ENCODE data around the gene NOS1AP.
"Not testable (repeated sequence)": the region's sequence is repeated elsewhere in the genome, so short reads cannot be mapped to it uniquely, and the experiment has no call there.

The NOS1AP gene

GRCh38 chr1:162390396-162391185 is 321.1 kb downstream of the NOS1AP start:
- no peak for DNase-seq

DNA sequence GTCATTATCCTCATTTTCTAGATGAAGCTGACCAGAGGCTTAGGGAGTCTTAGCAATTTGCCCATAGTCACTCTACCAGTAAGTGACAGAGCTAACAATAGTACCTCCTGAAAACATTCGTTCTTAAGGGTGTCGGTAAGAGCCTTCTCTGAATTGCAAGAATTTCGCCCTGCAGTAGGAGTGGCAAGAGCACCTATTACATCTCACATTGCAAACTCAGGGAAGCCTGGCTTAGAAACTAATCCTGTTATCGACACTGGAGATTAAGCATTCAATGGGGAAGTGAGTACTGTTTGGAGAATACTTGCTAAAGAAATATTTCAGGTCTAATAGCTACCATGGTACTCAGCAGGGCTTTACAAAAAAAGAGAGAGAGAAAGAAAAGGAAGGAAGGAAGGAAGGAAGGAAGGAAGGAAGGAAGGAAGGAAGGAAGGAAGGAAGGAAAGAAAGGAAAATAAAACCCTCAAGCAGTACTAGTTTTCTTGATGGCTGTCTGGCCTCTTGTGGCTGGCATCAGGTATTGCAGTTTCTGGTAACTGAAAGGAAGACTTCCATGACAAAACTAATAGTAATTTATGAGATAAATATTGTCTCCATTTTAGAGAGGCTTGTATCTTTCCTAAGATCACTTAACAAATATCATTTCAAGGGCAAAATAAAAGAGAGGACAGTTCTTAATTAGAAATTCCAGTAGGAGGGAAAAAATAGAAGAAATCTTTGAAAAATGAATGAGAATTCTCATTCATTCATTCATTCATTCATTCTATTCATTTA is 322.5 kb downstream of the NOS1AP start:
- peak; percentile 35 for DNase-seq

DNA sequence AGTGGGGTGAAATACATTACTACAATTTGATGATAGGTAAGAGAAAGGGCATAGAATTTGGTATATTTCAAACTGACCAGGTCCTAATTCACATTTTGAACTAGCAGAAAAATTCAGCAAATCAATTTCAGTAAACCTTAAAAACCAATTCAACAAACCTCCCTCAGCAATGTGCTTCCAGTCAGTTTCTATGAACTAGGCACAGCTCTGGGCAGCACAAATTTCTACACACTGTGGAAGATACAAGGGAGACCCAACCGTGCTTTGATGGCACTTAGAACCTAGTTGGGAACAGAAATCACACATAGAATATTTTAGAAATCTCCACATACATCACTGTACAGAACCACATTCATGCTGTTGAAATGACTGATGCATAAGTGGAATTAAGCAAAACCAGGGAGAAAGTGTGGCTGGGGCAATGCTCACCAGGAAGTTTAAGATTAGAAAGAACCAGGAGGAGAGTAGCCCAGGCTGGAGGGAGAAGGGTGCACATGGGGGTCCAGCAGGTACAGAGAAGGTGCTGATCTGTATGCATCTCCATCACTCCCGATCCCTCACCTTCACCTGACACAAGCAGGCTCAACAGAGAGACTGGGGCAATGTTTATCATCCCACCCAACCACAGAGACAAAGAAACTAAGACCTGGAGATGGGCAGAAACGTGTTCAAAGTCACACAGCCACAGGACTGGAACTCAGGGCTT is 326.9 kb downstream of the NOS1AP start:
- DNase-seq: no peak

DNA sequence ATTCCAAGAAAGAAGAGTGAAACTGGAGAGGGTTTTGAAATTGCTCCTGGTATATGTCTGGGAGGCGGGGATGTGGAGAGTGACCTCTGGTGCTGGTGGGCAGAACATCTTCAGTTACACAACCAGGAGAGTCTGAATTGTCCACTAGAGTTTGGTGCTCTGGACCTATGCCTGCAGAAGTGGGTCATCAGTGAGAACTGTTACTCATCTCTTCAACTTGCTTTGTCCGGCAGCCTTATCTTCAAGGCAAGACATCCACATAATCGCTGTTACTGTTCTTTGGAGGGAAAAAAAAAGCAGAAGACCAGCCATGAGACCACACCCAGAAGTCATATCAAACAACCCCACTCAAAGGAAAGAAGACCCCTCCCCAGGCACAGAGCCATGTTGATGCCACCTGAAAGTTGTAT is 327.6 kb downstream of the NOS1AP start:
- no peak for DNase-seq

- peak; percentile 59 for DNase-seq
These were observed 328.6 kb downstream of the NOS1AP start for GRCh38 chr1:162397943-162398560.

GRCh38 chr1:162398999-162399580 is 329.6 kb downstream of the NOS1AP start:
- no peak for DNase-seq

- no peak for DNase-seq
These were observed 331.4 kb downstream of the NOS1AP start for GRCh38 chr1:162400790-162401355.

DNA sequence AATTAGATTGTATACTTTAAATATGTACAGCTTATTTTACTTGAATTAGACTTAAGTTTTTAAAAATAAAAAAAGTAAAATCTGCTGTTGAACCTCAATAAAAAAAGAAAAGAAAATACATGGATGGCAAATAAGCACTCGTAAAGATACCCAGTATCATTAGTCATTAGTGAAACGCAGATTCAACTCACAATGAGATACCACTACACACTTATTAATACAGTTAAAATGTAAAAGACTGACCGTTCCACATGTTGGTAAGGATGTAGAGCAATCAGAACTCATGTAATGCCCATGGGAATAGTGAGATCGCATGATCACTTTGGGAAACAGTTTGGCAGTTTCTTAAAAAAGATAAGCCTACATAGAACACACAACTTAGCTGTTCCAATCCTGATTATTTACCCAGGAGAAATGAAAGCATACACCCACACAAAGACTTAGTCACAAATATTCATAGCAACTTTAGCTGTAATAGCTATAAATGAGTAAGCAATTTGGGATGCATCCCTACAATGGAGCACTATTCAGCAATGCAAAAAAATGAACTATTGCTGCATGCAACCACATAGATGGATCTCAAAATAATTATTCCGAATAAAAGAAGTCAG is 335.2 kb downstream of the NOS1AP start:
- no peak for DNase-seq

DNA sequence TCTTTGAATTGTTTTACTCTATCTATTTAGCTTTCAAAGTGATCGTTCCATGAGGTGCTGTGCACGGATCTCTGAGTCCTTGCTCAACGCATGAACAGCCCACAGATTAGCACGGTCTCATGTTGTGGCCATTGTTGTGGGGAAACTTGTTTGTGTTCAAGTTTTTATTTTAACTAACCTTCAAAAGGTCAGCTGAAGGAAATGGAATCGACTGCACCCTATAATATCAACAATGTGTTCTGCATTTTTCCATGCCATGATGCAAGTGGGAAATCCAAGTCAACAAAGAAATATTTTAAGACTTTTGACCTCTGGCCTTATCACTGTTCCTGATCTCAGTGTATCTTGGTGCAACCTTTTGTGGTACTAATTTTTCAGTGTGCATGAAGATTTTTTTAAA is 336.3 kb downstream of the NOS1AP start:
- DNase-seq: no peak

DNA sequence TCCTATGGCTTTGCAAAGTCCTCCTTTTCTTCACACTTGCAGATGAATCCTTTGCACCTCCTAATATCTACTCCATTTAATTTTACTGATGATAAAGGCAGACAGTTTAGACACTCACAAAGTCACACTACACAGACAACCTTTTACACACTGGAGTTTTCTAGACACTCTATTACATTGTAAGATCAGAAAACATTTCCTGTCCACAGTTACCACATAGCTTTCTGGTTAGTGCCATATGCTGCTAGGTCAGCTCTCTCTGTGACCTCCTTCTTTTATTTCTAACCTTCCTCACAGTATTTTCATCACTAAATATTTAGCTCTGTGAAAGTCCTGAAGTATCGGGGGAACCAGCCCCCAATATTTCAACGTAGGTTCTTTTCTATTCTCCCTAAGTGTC is 337.3 kb downstream of the NOS1AP start:
- no peak for DNase-seq

DNA sequence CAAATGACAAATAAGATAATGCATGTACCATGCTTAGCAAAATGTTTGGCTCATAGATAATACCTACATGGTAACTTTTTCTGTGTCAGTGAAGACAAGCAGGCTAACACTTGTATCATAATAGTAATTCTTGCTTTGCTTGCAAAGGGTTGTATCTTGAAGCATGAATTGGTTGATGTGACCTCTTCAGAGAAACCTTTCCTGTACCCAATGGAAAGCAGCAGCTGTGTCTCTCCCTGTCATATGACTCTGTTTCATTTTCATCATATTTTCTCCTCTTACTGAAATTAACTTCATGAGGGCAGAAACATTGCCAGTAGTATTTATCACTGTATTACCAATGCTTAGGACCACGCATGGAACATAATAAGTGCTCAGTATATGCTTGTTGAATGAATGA is 338.0 kb downstream of the NOS1AP start:
- DNase-seq: no peak

- no peak for DNase-seq
These were observed 342.5 kb downstream of the NOS1AP start, which contains the start of gene SH2D1B for GRCh38 chr1:162412002-162412401. TSS of gene SH2D1B (minus strand) at chr1:162412136. CDS start at chr1:162412016, 120 bp downstream.

DNA sequence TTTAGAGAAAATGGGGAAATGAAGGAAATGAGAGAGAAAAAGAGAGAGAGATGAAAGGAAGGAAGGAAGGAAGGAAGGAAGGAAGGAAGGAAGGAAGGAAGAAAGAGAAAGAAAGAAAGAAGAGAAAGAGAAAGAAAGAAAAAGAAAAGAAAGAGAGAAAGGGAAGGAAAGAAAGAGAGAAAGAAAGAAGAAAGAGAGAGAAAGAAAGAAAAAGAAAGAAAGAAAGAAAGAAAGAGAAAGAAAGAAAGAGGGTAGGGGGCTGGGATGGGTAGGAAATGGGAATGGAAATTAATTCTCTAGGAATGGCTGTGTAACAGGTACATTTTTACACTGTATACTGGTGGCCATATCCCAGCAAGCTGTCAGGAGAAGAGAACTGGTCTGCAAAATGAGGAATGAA is 346.7 kb downstream of the NOS1AP start:
- DNase-seq: no peak

- no peak for DNase-seq
These were observed 347.4 kb downstream of the NOS1AP start for GRCh38 chr1:162416909-162417308.

GRCh38 chr1:162417650-162418049 is 348.2 kb downstream of the NOS1AP start:
- no peak for DNase-seq

GRCh38 chr1:162418584-162418983 is 349.1 kb downstream of the NOS1AP start:
- DNase-seq: not testable (repeated sequence)

GRCh38 chr1:162419450-162419931 is 350.0 kb downstream of the NOS1AP start:
- DNase-seq: not testable (repeated sequence)

Measured in NCI-H2029 treated with DMSO at 0.1 percent for 48 hours (cell line).